Hematopoietic multipotent progenitor cell treated with erythropoietin and hydrocortisone succinate and interleukin-3 and kit ligand, for 15 days (in vitro differentiated cells): Measurements from ENCODE around the gene CDH11.

Experiments used
- DNase-seq: peaks from one replicate; pipeline ENCODE4 v3.0.0-alpha.2; 2015; ENCODE audit warnings: low spot score

CDH11 gene

GRCh38 chr16:64977206-64977920 lies 144.5 kb downstream of the CDH11 start:
- DNase-seq = no peak

GRCh38 chr16:64975821-64976220 lies 146.0 kb downstream of the CDH11 start:
- no peak for DNase-seq

- DNase-seq = no peak
Measured at GRCh38 chr16:64974381-64974780, 147.5 kb downstream of the CDH11 start.

- DNase-seq = no peak
Measured at GRCh38 chr16:64973171-64973570, 148.7 kb downstream of the CDH11 start.

GRCh38 chr16:64971171-64971570 lies 150.7 kb downstream of the CDH11 start:
- no peak for DNase-seq

- no peak for DNase-seq
Measured at GRCh38 chr16:64969221-64969620, 152.6 kb downstream of the CDH11 start.

GRCh38 chr16:64968539-64968938 lies 153.3 kb downstream of the CDH11 start:
- DNase-seq = no peak

GRCh38 chr16:64964126-64964540 lies 157.7 kb downstream of the CDH11 start:
- no peak for DNase-seq

GRCh38 chr16:64962786-64963185 lies 159.1 kb downstream of the CDH11 start:
- DNase-seq = no peak

GRCh38 chr16:64957246-64957645 lies 164.6 kb downstream of the CDH11 start:
- DNase-seq = no peak

GRCh38 chr16:64952177-64952576 lies 169.7 kb downstream of the CDH11 start:
- DNase-seq = no peak

GRCh38 chr16:64951193-64951592 lies 170.7 kb downstream of the CDH11 start:
- DNase-seq = no peak

- no peak for DNase-seq
Measured at GRCh38 chr16:64950731-64951130, 171.1 kb downstream of the CDH11 start.

- DNase-seq = no peak
Measured at GRCh38 chr16:64950262-64950661, 171.6 kb downstream of the CDH11 start.

GRCh38 chr16:64948056-64948455 lies 173.8 kb downstream of the CDH11 start:
- no peak for DNase-seq

GRCh38 chr16:64947651-64948050 lies 174.2 kb downstream of the CDH11 start:
- no peak for DNase-seq

- no peak for DNase-seq
Measured at GRCh38 chr16:64933885-64934284, 188.0 kb downstream of the CDH11 start.

- DNase-seq = no peak
Measured at GRCh38 chr16:64926476-64926875, 195.4 kb downstream of the CDH11 start.

- DNase-seq = no peak
Measured at GRCh38 chr16:64925166-64925565, 196.7 kb downstream of the CDH11 start.

GRCh38 chr16:64924086-64924485 lies 197.8 kb downstream of the CDH11 start:
- DNase-seq = no peak

GRCh38 chr16:64919929-64920607 lies 201.8 kb downstream of the CDH11 start:
- no peak for DNase-seq

- no peak for DNase-seq
Measured at GRCh38 chr16:64919141-64919540, 202.7 kb downstream of the CDH11 start.

- DNase-seq = no peak
Measured at GRCh38 chr16:64916051-64916450, 205.8 kb downstream of the CDH11 start.

GRCh38 chr16:64910356-64910755 lies 211.5 kb downstream of the CDH11 start:
- DNase-seq = no peak
